Measurements from ENCODE around the gene CD5L. TPM values are rescaled to one million over a fixed set of nuclear protein-coding genes. Genes with fewer than 3 reads are reported as not detected.

Gene CD5L
- total RNA-seq, 1 experiment from 2014 or later, result not detected

GRCh38 chr1:157829210-157829609, 12.4 kb downstream of the CD5L start:
- no peaks in the 10 kb centered on the region for H3K9me3 ChIP-seq (ENCODE audit: low read length)
- H4K20me1 ChIP-seq (ENCODE audit: low read length), result no peaks in the 10 kb centered on the region
- POLR2A ChIA-PET (ENCODE audit: unreplicated experiment), result no interaction called here
- H3F3A ChIP-seq (ENCODE audit: low read length, unreplicated experiment), result no peaks in the 10 kb centered on the region
- no peaks in the 10 kb centered on the region for H3K4me1 ChIP-seq (ENCODE audit: insufficient read depth, low read length)
- H3K4me3 ChIP-seq (ENCODE audit: low read length), result no peak overlapping the region
- no peak overlapping the region for H3K9ac ChIP-seq (ENCODE audit: low read length)
- intact Hi-C loops (cut with micrococcal nuclease), result no loop called here
- no peak for TF ChIP-seq EZH2phosphoT487 (IDR thresholded peaks at IDR 0.05; ENCODE audit: borderline replicate concordance, low read length)
- TF ChIP-seq, protein P1, sequence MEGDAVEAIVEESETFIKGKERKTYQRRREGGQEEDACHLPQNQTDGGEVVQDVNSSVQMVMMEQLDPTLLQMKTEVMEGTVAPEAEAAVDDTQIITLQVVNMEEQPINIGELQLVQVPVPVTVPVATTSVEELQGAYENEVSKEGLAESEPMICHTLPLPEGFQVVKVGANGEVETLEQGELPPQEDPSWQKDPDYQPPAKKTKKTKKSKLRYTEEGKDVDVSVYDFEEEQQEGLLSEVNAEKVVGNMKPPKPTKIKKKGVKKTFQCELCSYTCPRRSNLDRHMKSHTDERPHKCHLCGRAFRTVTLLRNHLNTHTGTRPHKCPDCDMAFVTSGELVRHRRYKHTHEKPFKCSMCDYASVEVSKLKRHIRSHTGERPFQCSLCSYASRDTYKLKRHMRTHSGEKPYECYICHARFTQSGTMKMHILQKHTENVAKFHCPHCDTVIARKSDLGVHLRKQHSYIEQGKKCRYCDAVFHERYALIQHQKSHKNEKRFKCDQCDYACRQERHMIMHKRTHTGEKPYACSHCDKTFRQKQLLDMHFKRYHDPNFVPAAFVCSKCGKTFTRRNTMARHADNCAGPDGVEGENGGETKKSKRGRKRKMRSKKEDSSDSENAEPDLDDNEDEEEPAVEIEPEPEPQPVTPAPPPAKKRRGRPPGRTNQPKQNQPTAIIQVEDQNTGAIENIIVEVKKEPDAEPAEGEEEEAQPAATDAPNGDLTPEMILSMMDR (conservative IDR thresholded peaks at IDR 0.05; ENCODE audit: low read depth, low read length), result no peak
- TF ChIP-seq EZH2 (IDR thresholded peaks at IDR 0.05; ENCODE audit: low read length, unreplicated experiment), result no peak
- no TSS peak for BruUV-seq (replicated peaks)
- peaks cover 45% of the 10 kb centered on the region for H3K27me3 ChIP-seq (ENCODE audit: low read length)
- ATAC-seq (no peak), DNase-seq (no peak)
- H3K9me2 ChIP-seq (replicated peaks; ENCODE audit: low read length), result no peaks in the 10 kb centered on the region
- no peaks in the 10 kb centered on the region for H3K79me2 ChIP-seq (ENCODE audit: low read length)
- H3K27ac ChIP-seq (ENCODE audit: low read length), result no peak overlapping the region
- no peaks in the 10 kb centered on the region for H3K36me3 ChIP-seq (ENCODE audit: low read depth, low read length)
- no peak overlapping the region for H3K4me2 ChIP-seq (ENCODE audit: low read length)
- CTCF ChIA-PET, result no interaction called here
- H2AFZ ChIP-seq (ENCODE audit: low read length), result no peak overlapping the region

- Histone ChIP-seq H3K4me2 (ENCODE audit: low read length) (no peak overlapping the region), H3K27me3 (ENCODE audit: low read length) (peaks cover 52% of the 10 kb centered on the region), H3K9ac (ENCODE audit: low read length) (no peak overlapping the region), H3K27ac (ENCODE audit: low read length) (no peak overlapping the region), H3K4me3 (ENCODE audit: low read length) (no peak overlapping the region), H3K79me2 (ENCODE audit: low read length) (no peaks in the 10 kb centered on the region), H3K9me3 (ENCODE audit: low read length) (no peaks in the 10 kb centered on the region), H3K36me3 (ENCODE audit: low read depth, low read length) (no peaks in the 10 kb centered on the region), H3K4me1 (ENCODE audit: insufficient read depth, low read length) (no peaks in the 10 kb centered on the region), H3F3A (ENCODE audit: low read length, unreplicated experiment) (no peaks in the 10 kb centered on the region), H2AFZ (ENCODE audit: low read length) (no peak overlapping the region), H3K9me2 (replicated peaks; ENCODE audit: low read length) (no peaks in the 10 kb centered on the region), H4K20me1 (ENCODE audit: low read length) (no peaks in the 10 kb centered on the region)
- no TSS peak for BruUV-seq (replicated peaks)
- intact Hi-C loops (cut with micrococcal nuclease), result no loop called here
- ATAC-seq (no peak), DNase-seq (no peak)
- POLR2A ChIA-PET (ENCODE audit: unreplicated experiment), result no interaction called here
- CTCF ChIA-PET, result no interaction called here
- TF ChIP-seq, protein P1 (conservative IDR thresholded peaks at IDR 0.05; ENCODE audit: low read depth, low read length), result no peak
- no peak for TF ChIP-seq EZH2 (IDR thresholded peaks at IDR 0.05; ENCODE audit: low read length, unreplicated experiment)
- no peak for TF ChIP-seq EZH2phosphoT487 (IDR thresholded peaks at IDR 0.05; ENCODE audit: borderline replicate concordance, low read length)
These were observed 21.3 kb downstream of the CD5L start for GRCh38 chr1:157820299-157820698.

- Histone ChIP-seq H3K4me3 (ENCODE audit: low read length) (no peak within 1 kb of the TSS), H3K27me3 (ENCODE audit: low read length) (peaks cover 48% of the 10 kb centered on the region), H3K36me3 (ENCODE audit: low read depth, low read length) (no peaks in the 10 kb centered on the region), H3K9ac (ENCODE audit: low read length) (no peak within 1 kb of the TSS), H3K79me2 (ENCODE audit: low read length) (no peaks in the 10 kb centered on the region), H3F3A (ENCODE audit: low read length, unreplicated experiment) (no peaks in the 10 kb centered on the region), H3K4me2 (ENCODE audit: low read length) (no peak within 1 kb of the TSS), H3K9me2 (replicated peaks; ENCODE audit: low read length) (no peaks in the 10 kb centered on the region), H2AFZ (ENCODE audit: low read length) (no peak within 1 kb of the TSS), H3K4me1 (ENCODE audit: insufficient read depth, low read length) (no peaks in the 10 kb centered on the region), H3K9me3 (ENCODE audit: low read length) (no peaks in the 10 kb centered on the region), H4K20me1 (ENCODE audit: low read length) (no peaks in the 10 kb centered on the region), H3K27ac (ENCODE audit: low read length) (no peak within 1 kb of the TSS)
- ChIA-PET CTCF (no interaction called here), POLR2A (ENCODE audit: unreplicated experiment) (no interaction called here)
- DNase-seq (no peak), ATAC-seq (no peak)
- intact Hi-C loops (cut with micrococcal nuclease), result no loop called here
- BruUV-seq (replicated peaks), result no TSS peak
- TF ChIP-seq EZH2 (IDR thresholded peaks at IDR 0.05; ENCODE audit: low read length, unreplicated experiment) (no peak), EZH2phosphoT487 (IDR thresholded peaks at IDR 0.05; ENCODE audit: borderline replicate concordance, low read length) (no peak)
- TF ChIP-seq, protein P1 (conservative IDR thresholded peaks at IDR 0.05; ENCODE audit: low read depth, low read length), result no peak
These were observed 21.7 kb downstream of the CD5L start, which contains the start of gene FCRL1 for GRCh38 chr1:157819896-157820295. Gene FCRL1, minus strand, starts transcription at chr1:157820120. Its CDS starts 83 bp downstream, at chr1:157820037.
